Subcutaneous adipose tissue (tissue), 4 donors: ENCODE results near the gene MYO5A. TPM values are rescaled to one million over a fixed set of nuclear protein-coding genes. Genes with fewer than 3 reads are reported as not detected.

Source experiments
- CTCF ChIP-seq: fragments of 450-650 bp; IDR thresholded peaks from one replicate; pipeline ENCODE4 v1.5.1; 2016; ENCODE audit warnings: low read depth, mild to moderate bottlenecking, control low read depth, antibody characterized with exemption, moderate library complexity
- total RNA-seq, 4 donors: library from RNA; depleted of rRNA; stranded (reverse); fragments of >200 nt; gene quantifications; one replicate each; pipeline ENCODE4 v1.1.0, GENCODE V29; 2016

Gene MYO5A
- total RNA-seq, 4 donors from 2014 or later: 54.6 to 121 (median 99.4) TPM

GRCh38 chr15:52495125-52495524 is 33.6 kb downstream of the MYO5A start:
- no peak for TF ChIP-seq CTCF

- no peak for TF ChIP-seq CTCF
Measured at GRCh38 chr15:52493968-52494367, 34.7 kb downstream of the MYO5A start.

GRCh38 chr15:52492132-52492531 is 36.5 kb downstream of the MYO5A start:
- no peak for TF ChIP-seq CTCF

- no peak for TF ChIP-seq CTCF
Measured at GRCh38 chr15:52491472-52491871, 37.2 kb downstream of the MYO5A start.

GRCh38 chr15:52488830-52489229 is 39.9 kb downstream of the MYO5A start:
- no peak for TF ChIP-seq CTCF

GRCh38 chr15:52486003-52486996 is 42.4 kb downstream of the MYO5A start:
- TF ChIP-seq CTCF: no peak

GRCh38 chr15:52485290-52485689 is 43.4 kb downstream of the MYO5A start:
- no peak for TF ChIP-seq CTCF
